COR-L47 (cell line): ENCODE data around the gene SERINC3.

Experiments used
- DNase-seq: peaks from one replicate; lab custom pipeline; 2025; lab: John Stamatoyannopoulos, UW

Gene SERINC3

DNA sequence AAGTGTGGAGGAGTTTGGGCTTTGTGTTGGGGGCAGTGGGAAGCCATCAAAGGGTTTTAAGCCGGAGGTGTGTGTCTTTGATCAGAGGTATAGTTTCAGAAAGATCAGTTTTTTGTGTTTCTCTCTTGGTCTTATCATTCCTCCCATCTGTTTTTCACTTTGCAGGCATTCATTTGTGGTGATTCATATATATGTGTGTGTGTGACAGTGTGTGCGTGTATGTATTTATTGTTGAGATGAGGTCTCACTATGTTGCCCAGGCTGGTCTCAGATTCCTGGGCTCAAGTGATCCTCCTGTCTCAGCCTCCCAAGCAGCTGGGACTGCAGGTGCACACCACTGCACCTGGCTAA is 11.1 kb upstream of the SERINC3 start:
- no peak for DNase-seq

DNA sequence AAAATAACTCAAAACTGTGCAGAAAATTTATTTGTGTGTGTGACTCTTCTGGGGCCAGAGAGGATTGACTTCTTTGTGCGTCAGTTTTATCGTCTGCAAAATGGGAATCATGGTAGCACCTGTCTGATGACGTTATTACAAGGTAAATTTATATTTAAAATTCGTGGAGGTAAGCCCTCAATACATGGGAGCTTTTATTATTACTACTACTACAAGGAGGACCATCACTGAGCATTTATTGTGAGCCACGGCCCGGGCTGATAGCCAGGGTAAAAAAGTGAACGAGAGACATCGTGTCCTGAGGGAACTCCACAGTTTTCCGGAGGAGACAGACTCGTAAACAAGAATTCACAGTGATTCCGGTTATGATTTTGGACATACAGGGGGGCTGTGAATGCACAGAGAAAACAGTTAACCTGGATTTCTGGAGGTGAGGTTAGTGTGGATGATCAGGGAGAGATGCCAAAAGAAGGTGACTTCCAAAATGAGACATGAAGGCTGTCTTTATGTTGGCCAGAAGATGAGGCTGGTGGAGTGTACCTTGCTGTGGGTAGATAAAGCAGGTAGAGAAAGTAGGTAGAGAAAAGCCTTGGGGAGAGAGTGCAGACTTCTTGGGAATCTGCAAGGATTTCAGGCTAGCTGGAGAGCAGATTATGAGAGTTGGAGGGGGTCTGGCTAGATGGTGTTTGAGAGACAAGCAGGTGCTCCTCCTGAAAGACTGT is 10.6 kb upstream of the SERINC3 start:
- DNase-seq, result no peak

DNA sequence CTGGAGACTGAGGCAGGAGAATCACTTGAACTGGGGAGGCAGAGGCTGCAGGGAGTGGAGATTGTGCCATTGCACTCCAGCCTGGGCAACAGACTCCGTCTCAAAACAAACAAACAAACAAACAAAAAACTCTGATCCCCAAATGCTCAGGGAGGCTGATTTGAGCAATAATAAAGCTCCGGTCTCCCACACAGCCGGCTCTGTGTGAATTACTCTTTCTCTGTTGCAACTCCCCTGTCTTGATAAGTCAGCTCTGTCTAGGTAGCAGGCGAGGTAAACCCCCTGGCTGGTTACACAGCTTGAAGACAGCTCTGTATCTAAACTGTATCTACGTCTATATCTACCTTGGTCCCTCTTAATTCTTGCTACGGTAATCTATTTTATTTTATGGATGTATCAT is 6.4 kb upstream of the SERINC3 start:
- no peak for DNase-seq

DNA sequence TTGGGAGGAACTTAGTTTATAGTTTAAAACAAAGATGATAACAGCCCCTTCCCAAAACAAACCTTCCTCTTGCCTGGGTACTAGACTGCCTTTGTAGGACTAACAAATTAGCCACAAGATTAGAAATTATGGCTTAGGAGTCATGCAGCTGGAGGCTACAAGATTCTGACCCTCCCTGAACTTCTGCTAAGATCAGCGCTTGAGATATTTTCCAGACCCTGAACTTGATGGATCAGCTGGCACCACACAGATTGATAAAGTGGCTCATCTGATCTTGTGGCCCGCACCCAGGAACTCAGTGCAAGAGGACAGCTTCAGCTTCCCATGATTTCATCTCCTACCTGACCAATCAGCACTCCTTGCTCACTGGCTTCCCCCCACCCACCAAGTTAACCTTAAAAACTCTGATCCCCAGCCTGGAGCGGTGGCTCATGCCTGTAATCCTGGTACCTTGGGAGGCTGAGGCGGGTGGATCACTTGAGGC is 5.9 kb upstream of the SERINC3 start:
- no peak for DNase-seq

DNA sequence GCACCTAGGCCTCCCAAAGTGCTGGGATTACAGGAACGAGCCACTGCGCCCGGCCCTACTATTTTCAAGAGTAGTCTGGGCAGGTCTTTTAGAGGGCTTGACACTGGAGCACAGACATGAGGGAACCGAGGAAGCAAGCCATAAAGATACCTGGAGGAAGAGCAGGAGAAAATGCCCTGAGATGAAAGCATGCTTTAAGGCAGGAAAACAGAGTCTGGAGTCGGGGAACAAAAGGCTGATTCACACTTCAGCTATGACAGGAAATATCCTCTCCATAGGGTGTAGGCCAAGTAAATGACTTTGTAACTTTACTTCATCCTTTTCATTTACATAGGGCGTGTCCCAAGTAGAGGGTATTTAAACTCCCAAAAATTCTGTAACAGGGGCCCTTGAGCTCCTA is 4.3 kb upstream of the SERINC3 start:
- DNase-seq, result no peak

DNA sequence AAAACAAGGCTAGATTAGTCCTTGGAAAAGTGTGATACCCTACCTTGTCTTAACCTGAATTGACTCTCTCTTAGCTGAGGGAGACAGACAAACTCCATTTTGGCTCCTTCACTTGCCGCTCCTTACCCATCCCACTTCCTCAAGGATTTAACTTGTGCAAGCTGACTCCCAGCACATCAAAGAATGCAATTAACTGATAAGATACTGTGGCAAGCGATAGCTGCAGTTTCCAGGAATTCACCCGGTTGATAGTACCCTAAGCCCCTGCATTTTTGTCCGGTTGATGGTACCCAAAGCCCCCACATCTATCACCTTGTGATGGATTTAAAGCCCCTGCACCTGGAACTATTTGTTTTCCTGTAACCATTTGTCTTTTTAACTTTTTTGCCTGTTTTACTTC is 1.9 kb upstream of the SERINC3 start:
- DNase-seq, result no peak

DNA sequence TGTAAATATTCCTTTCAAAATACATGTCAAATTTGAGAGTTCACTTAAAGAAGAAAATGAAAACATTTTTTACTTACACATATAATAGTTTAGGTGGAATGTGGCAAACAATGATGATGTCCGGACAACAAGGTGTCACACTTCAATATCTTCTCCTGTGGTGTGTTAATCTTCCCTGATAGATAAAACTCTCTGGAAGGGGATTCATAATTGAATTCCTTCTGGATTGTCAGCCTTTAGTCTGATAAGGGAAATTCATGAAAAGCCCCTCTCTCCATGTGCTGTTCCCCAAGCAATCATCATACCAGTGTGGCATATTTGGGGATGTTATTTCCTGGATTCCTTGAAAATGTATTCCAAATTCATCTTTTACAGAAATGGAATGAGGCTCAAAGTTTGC is 971 bp upstream of the SERINC3 start:
- DNase-seq, result no peak

DNA sequence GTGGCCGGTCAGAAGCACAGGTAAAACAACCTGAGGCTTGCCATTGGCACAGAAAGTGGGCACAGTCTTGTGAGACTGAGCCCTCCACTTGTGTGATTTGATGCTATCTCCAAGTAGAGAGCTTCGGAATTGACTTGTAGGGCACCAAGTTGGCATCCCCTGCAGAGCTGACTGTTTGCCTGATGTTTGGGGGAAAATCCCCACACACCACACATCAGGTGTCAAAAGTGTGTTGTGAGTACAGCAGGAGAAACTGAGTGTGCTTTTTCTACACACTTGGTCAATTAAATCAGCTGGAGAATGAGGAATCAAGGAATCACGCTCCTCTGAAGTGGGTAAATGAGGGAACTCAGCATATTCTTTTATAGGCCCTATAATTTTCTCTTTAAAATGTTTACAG is 989 bp downstream of the SERINC3 start:
- DNase-seq, result no peak

DNA sequence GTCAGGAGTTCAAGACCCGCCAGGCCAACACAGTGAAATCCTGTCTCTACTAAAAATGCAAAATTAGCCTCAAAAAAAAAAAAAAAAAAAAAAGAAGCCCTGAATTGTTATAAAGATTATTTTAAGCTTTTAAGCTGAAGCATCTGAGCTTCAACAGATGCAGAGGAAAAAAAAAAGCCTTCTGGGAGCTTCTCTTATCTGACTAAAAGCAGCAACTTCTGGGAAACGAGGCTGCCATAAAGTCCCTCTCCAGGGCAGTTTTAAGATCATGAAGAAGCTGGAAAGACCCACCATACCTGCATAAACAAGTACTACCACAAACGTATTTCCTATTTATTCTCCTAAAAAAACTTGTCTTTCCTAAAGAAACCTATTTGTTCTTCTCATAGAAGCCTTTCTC is 3.6 kb downstream of the SERINC3 start:
- no peak for DNase-seq

DNA sequence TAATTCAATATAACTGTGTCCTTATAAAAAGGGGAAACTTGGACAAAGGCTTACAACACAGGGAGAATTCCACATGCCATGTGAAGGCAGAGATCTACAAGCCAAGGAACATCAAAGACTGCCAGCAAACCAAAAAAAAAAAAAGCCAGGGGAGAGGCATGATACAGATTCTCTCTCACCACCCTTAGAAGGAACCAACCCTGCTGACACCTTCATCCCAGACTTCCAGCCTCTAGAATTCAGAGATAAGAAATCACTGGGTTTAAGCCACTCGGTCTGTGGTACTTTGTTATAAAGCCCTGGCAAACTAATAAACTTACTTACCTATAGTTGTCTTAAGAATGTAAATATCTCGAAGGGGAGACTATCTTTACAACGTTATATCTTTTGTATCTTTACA is 4.4 kb downstream of the SERINC3 start:
- no peak for DNase-seq

DNA sequence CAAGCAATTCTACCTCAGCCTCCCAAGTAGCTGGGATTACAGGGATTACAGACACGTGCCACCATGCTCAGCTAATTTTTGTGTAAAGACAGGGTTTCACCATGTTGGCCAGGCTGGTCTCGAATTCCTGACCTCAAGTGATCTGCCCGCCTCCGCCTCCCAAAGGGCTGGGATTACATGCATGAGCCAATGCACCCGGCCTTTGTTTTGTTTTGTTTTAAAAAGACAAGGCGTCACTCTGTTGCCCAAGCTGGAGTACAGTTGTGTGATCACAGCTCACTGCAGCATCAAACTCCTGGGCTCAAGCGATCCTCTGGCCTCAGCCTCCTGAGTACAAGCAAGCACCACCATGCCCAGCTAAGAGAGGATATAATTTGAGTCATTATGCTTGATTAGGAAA is 5.4 kb downstream of the SERINC3 start:
- DNase-seq, result no peak

DNA sequence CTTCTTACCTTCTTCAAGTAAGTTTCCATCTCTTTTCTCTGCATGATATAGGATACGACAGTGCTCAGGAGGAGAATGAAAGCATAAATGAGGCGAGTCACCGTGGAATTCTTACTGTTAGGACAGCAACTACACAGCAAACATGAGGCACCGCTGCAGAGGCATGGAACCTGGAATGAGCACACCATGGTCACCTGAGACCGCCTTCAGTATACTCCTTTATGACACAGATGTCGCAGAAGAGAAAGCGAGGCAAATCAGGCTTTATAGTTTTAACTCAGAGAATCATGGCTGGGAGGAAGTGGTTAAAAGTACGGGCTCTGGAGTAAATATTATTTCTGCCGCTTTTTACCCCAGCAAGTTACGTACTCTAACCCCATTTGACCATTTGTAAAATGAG is 8.0 kb downstream of the SERINC3 start:
- no peak for DNase-seq

DNA sequence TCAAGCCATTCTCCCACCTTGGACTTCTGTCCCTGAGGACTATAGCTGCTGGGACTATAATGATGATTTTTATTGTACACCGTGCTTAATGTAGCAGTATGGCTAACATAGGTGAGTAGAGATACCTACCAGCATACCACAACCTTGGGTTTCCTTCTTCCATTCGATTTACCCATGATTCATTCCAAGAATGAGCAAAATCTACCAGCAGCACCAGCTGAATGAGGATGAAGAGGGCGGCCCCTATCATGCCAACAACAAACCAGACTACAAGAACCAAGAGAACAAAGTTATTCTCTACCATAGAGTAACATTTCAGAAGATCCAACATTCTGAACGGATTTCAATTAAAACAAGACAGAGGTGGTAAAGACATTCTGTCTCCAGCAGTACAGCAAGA is 12.1 kb downstream of the SERINC3 start:
- DNase-seq, result no peak

DNA sequence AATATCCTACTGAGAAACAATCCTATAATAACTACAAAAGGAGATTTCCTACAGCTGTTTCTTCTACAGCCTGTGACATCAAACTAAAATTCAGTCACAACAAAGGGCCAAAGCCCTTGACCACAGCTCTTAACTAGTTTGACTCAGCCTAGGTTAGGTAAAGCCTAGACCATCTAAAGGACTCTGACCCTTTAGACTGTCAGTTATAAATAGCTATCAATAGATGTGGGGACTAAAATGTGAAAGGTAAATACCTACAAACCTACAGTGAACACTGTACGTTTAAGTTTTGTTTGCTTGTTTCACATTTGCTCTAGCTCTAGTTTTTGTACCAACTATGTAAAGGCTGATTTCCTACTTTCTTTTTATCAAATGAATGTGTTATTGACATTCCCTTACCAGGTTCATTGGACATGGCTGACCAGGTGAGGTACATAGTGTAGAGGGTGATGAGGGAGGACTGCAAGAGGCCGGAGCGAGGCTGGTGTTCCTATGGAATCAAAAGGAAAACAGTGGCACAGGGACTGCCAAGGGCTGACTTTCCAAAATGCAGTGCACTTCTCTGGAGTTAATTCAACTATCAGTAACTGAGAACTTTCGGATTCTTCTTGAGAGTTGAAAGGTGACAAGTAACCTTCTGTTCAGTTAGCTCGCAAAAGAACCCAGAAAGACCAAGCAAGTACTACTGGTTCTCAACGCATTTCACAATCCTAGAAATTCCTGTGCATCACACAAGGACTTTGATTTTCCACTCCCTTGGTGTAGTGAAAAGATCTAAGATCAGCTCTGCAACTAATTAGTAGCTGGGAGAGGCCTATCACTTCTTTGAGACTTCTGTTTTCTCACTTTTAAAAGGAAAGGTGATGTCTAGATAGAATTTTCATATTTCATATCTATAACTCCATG is 17.2 kb downstream of the SERINC3 start:
- no peak for DNase-seq

DNA sequence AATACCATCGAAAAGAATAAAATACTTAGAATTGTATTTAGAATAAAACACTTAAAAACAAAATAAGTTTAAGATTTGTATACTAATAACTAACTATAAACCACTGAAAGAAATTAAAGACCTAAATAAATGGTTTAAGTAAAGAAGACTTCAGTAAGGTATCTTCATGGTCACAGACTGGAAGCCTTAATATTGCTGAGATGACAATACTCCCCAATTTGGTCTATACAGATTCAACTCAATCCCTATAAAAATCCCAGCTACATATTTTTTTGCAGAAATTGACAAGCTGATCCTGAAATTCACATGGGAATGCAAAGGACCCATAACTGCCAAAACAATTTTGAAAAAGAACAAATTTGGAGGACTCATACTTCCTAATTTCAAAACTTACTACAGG is 18.9 kb downstream of the SERINC3 start:
- DNase-seq, result no peak

DNA sequence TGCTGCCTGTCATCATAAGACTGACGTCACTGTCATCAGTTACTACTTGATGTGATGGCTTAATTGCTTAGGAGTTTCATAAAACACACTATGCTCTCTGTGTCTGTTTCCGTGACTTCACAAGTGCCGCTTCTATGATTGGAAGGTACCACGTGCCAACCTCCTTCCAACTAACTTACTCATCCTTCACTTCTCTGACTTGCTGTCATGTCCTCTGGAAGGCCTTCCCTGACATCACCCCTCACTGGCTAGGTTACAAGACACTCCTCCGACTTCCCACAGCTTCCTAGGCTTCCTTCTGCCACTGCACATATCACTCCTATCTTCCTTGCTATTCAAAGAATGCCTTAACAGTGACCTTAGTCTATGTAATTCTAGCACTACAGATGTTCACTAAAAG is 20.4 kb downstream of the SERINC3 start:
- no peak for DNase-seq

DNA sequence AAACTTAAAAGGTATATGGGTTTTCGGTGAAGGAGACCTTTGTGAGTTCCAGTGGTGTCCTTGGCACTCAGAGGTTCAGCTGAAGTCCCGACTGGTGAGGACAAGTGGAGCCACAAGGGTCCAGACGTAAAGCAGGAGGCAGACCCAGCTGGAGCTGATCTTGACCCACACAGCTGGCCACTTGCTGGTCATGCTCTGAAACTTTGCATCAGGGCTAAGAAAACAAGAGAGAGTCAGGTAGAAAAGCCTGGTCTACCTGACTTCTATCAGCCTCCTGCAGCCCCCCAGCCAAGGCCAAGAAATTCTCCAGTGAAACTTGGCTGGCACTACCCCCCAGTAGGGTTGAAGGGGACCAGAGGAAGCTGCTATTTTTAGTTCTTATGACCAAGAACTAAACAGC is 21.6 kb downstream of the SERINC3 start:
- DNase-seq, result no peak

DNA sequence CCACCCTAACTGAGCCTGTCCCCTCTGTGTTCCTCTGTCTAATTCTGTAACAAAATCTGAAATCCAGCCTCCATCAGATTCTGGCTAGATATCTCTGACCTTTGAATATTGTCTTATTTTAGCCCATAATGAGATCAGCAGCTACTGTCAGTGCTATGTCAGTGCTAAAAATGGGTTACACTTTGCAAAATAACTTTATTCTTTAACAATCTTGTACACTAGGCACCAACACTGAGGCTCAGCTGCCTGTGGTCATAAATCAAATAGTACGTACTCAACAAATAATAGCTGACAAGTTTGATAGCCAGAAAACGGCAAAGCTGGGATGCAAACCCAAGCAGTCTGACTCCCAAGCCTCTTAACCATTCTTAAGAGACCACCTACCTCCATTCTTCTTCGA is 24.1 kb downstream of the SERINC3 start:
- no peak for DNase-seq

DNA sequence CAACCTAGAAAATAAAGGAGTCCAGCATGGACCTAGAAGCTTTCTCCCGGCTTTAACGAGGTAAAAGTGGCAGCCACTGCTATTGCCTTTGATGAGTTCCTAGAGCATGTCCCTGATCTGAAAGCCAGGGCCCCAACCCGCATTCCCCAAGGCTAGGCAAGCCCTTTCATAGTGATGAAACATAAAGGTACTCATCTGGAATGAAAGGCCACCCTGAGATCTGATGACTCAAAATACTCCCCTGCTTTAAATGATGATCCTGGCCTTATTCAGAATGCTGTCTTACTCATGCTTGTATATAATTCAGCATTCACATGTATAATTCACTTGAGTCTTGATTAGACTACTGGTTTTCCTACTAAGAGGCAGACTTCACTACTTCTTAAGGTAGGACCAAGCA is 24.9 kb downstream of the SERINC3 start:
- DNase-seq, result no peak

DNA sequence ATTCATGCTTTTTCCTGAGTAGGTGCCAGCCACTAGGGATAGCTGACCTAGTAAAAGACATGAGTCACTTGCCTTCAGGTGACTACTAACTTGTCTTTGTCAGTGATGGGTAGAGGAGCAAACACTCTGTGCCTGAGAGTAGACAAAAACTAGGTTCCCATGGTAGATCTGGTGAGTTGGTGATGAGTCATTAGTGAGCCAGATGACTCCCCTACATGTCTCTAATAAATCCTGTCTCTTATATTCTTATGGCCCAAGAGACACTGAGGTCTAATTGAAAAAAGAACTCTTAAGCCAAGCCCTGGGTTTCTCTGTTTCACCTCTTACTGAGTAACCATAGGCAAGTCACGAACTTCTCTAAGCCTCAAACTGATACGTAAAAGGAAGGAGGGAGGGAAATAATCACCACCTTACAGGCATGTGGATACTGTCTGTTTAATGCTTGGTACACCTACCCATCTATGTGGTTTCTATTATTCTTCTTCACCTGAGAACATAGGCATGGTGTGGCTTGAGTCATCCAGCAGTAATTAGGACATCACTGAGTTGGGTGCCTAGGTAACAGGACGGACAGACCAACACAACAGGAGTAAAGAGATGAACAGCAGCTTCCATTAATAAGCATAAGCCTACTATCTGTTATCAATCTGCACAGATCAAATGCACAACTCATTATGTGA is 25.9 kb downstream of the SERINC3 start:
- no peak for DNase-seq

DNA sequence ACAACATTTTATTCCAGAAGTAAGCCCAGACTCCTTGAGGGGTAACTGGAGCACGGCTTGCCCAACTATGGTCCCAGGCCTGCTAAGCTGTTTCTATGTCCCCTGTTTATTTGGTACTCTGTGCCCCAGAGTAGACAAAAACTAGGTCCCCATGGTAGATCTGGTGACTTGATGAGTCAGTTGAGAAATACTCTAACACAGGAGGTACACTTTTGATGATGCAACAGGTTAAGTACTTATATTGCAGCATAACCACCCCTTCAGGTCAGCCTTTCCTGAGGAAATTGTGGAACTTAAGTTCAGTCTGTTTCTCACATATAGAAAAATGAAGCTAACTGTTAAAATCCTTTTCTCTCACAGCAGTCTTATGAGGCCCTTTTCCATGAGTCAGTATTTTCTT is 26.6 kb downstream of the SERINC3 start:
- DNase-seq, result no peak

DNA sequence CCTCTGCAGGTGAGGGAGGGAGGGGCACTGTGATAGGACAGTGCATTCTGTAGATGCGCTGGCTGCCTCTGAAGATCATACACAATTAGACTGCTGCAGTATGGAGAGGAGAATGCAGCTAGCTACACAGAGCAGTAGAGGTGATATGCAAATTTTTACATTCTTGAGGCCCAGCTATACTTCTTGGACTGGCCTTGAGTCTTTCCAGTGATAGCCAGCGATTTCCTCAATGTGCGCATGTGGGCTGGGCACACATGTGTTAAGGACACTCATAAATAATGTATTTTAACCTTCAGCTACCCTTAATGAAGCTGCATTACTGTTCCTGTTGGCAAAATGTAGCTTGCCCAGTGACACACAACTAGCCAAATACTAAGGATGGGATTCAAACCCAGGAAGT is 27.2 kb downstream of the SERINC3 start:
- DNase-seq, result no peak

DNA sequence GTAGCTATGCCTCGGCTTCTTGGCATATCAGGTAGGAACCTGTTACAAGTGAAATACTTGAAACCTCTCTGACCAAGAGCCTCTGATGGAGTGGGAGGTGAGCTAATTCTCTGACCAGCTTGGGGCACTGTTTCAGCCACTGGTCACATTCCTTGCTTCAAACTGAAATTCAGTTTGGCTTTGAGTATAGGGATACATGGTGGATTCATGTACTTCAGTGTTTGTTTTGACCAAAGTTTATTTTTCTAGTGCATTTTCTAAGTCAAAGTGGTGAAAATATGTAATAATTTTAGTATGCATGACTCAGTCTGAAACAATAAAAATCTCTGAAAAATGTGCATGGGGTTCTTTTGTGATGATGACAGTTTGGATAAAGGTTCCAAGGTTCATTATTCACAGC is 27.6 kb downstream of the SERINC3 start:
- no peak for DNase-seq
